GM21786 (cell line): Measurements from ENCODE around the gene OCA2.
"Not testable (repeated sequence)": the region's sequence is repeated elsewhere in the genome, so short reads cannot be mapped to it uniquely, and the experiment has no call there.

Source experiments
- ATAC-seq: cut with Tn5 transposase; IDR thresholded peaks from one replicate; pipeline ENCODE4 v1.9.1; 2021; ENCODE audit not compliant: unreplicated experiment

OCA2 gene

DNA sequence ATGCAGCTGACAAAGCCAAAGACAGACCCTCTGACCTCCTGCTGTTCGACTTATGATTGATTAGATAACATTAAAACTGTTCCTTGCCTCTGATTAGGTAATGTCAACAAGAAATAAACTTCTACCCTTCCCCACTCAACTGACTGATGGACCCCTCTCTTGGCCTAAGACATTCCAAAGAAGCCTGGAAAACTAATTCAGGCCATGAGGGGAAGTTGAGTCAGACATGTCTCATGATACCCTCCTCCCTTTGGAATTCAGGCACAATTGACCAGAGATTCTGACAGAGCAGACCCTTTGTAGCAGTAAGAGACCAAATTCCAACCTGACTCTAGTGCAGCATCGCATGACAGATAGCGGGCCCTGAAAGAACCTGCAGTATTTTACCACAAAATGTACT, 354.5 kb downstream of the OCA2 start:
- no peak for ATAC-seq

DNA sequence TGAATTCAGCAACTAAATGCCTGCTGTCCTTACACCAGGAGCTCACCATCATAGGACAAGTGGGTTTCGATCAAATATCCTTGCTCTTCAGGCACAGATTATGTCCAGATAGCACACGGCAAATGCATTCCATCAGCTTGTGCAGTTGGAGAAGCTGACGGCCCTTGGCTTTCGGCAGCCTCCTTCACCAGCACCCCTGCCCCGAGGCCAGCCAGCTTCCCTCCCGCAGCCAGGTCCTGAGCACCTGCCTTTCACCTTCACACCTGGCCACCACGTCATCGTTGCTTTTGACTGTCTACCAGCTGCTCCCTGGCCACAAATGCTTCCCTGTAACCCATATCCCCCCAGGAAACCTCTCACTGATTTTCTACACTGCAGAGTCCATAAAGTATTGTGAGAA, 355.5 kb downstream of the OCA2 start:
- ATAC-seq = no peak

GRCh38 chr15:27742751-27743477, 356.2 kb downstream of the OCA2 start:
- no peak for ATAC-seq

DNA sequence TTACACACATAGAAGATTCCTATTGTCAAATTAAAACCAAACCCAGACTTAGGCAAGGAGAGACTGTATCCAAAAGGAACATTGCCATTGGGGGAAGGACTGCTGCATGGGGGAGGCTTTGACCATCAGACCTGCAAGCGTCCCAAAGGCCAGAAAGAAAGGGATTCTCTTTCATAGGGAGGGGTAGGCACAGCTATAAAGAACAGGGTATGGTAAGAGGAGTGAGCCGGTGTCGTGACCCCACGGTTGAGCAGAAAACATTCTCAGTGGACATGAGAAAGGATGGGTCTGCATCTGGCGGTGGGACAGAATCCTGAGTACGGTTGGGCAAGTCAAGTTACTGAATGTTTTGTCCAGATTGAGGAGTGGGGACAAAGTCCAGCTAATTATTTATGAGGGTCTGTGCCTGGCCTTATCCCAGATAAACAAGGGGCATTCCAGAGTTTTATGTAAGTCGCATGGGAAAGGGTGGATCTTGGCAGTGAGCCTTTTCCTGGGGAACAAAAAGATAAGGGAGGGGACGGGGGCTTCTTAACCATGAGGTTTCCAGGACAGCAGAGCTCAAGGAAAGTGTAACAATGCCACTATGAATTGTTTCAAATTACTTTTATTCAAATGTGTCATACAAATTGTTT, 357.8 kb downstream of the OCA2 start:
- no peak for ATAC-seq

DNA sequence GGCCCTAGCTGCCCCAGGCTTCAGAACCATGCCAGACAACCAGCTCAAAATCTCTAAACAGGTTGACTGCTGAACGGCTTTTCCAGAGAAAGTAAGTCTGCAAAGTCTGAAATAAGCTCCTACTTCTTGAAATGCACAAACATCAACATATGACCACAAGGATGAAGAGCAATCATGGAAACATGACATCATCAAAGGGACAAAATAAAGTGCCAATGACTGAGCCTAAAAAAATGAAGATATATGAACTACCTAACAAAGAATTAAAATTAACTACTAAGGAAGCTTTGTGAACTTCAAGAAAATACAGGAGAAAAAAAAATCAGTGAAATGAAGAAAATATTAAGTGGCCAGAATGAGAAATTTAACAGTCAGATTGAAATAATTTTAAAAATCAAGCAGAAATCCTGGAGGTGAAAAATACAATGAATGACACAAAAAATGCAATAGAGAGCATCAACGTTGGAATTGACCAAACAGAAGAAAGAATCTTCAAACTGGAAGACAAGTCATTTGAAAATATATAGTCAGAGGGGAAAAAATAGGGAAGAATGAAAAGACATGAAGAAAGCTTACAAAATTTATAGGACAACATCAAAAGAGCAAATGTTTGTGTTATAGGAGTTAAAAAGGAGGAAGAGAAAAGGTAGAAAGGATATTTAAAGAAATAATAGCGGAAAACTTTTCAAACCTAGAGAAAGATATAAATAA, 364.2 kb downstream of the OCA2 start:
- ATAC-seq = no peak

DNA sequence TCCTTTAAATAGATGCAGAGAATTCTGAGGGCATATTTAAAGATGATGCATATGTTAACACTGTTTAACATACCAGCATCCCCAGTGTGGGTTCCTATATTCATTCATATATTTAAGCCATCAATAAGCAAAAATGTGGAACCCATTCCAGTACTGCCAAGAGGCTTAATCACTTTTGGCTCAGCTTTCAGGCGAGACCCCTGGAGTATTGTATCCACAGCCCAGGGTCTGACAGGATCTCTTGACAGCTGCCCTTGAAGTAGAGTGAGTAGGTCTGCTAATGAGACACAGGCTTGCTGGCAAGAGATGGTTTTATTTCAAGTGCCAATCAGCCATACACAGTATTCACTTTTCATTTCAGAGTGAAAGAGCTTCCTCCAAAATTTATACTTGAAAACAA, 367.3 kb downstream of the OCA2 start:
- ATAC-seq = no peak

DNA sequence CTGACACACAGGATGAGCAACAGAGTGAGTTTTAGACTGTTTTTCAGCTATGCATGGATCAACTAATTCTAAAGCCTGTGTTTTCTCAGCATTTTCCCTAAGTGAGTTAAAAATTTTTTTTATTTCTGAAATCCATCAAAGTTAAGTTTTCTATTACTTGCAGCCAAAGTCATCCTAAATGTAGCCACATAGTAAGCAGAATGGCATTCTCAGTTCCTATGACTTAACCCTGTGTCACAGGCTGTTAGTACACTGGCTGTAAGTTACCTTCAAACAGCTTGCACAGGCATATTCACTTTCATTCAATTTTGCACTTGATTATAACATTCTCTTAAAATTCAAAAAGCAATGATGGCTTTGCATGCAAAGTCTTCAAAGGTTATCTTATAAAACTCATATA, 368.2 kb downstream of the OCA2 start:
- no peak for ATAC-seq

- ATAC-seq = no peak
These were observed 373.4 kb downstream of the OCA2 start for GRCh38 chr15:27725731-27726130.

GRCh38 chr15:27723821-27724220, 375.3 kb downstream of the OCA2 start:
- ATAC-seq = no peak

- no peak for ATAC-seq
These were observed 377.0 kb downstream of the OCA2 start for GRCh38 chr15:27722102-27722501.

DNA sequence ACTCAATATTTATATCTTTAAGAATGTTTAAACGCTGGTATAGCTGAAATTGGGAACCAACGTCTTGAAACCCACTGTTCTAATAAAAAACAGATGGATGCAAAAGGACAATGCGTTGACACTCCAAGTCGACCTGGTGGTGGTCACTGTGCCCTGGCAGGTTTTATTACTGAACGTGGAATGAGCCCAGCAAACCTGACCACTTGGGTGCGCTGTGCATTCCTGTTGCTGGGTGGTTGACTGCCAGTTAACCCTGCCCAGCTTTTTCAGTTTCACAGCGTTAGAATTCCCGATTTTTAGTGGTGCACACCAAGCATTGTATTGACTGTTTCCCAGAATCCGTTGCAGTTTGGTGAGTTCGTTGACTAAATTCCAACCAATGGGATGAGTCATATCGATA, 384.4 kb downstream of the OCA2 start:
- no peak for ATAC-seq

GRCh38 chr15:27713850-27714249, 385.3 kb downstream of the OCA2 start:
- ATAC-seq = not testable (repeated sequence)

DNA sequence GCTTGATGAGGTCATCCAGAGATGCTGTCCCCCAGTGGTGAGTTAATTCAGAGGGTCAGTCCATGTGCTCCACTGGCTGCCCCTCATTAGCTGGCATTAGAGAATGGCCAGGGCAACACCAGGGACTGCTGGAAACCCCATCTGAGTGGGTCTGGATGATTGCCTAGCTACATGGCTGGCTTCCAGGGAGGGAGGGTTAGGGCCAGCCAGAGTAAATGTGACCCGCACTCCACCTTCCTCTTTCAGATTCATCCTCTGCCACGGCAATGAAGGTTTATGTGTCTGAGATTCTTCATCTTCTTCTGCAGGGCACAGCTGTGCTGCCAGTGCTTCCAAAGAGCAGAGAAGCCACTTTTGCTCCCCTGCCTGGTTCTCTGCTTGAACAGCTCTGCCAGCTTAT, 391.9 kb downstream of the OCA2 start:
- no peak for ATAC-seq

GRCh38 chr15:27706300-27706699, 392.8 kb downstream of the OCA2 start:
- no peak for ATAC-seq

GRCh38 chr15:27705056-27705455, 394.1 kb downstream of the OCA2 start:
- ATAC-seq = no peak
